Measurements from ENCODE around the gene FNIP2.
"Not testable (repeated sequence)": the region's sequence is repeated elsewhere in the genome, so short reads cannot be mapped to it uniquely, and the experiment has no call there.

Gene FNIP2

DNA sequence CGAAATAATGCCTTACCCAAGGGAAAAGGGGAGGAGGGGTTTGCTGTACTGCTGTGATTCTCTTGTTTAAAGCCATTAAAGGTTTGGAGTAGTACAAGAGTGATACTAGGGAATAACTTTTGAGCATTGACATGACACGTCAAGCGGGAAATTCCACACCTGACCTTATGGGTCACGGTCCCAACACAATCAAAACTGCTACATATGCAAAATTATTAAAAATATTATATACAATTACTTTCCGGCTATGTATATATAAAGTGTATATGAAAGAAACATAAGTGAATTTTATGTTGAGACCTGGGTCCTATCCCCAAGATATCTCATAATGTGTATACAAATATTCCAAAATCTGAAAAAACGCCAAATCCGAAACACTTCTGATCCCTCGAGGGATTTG, 21.0 kb downstream of the FNIP2 start:
- DNase-seq (ENCODE audit: low read depth in 2 of 2), result no peak

DNA sequence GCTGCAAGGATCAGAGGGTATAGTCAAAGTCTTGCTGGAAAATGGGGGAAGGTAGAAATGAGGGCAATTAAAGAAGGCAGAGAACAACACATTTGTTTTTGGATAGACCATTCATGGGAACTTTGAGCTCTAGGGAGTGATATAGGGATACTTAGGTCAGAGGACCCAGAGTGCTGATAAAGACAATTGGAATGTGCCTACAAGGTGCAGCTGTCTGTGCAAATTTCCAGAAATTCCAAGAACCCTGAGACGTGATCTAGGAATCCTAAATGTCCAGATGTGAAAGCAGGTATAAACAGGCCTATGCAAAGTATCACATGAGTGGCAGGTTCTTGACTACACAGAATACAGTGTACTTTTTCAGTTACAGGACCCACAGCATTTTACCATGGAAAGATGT, 24.2 kb downstream of the FNIP2 start:
- DNase-seq (ENCODE audit: low read depth in 2 of 2), result no peak

DNA sequence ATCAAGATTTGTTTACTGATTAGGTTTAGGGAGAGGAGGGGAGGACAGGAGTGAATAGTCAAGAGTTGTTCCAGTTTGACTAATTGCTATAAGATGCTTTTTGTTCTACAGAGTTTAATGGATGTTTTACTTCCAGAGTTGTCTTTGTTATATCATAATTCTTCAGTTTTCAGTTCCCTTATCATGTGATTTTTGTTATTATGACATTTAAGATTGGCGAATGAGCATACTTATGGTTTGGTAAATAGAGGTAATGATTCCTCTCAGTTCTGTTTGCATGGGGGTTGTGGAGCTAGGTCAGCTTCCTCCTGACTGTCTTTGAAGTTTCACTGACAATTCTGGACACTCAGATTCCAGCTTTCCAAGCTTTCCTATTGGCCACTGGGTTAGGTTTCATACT, 24.6 kb downstream of the FNIP2 start:
- DNase-seq (ENCODE audit: low read depth in 2 of 2), result not testable (repeated sequence)

DNA sequence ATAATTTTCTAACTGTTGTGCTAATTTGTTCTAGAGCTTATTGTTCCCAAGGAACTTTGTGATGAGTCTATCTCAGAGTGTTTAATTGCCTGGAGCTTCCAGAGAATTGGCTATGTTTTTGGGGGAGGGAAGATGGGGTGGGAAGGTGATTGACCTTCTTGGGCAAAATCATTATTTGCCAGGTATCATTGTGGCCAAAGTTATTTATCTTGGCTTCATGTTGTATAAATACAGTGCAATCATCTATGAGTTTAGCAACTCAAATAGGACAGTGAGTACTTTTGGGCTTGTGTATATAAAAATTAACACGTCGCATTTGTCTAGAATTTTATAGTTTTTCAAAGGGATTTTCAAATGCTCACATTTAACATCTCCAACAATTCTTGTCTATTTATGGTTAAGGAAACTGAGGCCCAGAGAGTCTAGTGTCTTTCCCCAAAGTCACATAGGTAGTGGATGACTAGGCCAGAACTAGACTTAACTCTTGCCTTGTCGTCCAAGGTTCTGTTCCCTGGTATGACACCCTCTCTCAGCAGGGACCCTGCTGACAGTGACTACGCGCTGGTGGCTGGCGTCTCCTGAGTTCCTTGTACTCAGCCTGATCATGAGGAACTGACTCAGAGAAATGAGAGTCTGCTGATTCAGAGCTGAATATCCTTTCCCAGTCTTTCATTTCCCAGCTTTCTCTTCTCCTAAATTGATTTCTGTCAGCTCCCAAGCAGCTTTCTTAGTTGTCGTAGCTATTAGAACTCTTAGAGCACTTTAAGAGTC, 27.7 kb downstream of the FNIP2 start:
- no peak for DNase-seq (ENCODE audit: low read depth in 2 of 2)

DNA sequence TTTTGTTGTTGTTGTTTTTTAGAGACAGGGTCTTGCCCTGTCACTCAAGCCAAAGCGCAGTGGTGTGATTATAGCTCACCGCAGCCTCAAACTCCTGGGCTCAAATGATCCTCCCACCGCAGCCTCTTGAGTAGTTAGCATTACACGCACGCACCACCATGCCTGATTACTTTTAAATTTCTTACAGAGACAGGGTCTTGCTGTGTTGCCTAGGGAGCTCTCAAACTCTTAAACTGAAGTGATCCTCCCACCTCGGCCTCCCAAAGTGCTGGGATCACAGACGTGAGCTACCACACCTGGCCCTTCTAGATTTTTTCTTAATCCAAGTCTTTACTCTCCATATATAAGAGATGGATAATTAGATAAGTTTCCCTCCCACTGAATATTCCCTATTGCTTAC, 29.2 kb downstream of the FNIP2 start:
- DNase-seq (ENCODE audit: low read depth in 2 of 2), result no peak

DNA sequence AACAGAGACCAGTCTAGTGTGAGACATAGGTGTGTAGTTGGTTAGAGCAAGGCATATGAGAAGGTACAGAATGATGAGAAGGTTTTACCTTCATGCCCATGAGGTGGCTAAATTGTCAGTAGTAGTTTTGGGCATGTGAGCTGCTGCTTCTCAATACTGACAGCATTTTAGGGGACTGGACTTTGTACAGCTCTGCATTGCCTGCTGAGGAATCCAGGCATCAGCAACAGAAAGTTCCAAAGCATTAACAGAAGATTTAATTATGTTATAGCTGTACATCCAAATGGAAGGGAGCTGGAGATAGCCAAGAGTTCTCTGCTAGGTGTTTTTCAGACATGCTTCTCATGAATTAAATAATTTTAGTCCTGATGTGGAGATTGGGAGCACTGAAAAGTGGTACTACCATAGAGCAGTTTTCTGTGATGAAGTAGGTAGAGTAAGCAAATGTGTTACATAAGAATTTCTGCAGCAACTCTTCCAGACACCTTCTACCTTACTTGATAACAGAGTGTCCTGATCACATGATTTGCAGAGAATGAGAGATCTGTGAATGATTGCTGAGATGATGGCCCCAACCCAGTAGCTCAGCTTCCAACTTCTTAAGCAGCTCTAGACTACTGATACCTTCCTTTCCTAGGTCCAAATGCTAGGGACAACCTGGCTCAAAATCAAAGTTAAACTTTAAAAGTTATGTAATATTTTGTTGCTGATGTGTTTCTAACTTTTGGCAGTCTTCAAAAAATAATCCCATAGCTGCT, 30.4 kb downstream of the FNIP2 start:
- no peak for DNase-seq (ENCODE audit: low read depth in 2 of 2)

DNA sequence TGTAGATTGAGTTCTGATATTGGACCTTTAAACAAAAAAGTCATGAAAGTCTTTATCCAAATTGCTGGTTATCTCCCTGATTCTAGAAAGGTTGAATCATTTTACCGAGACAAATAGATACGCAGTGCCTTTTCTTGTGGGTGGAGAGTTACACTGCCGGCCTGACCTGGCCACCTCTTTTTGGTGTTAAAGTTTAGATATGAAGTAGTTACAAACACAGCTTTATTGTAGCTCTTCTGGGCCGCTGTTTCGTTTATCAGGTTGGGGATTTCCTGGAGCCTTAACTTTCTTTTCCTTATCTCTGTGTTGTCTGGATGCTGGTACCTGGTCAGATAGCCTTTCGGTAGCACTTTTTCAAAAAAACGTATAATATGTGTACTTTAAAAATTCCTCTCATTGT, 31.0 kb downstream of the FNIP2 start:
- DNase-seq (ENCODE audit: low read depth in 2 of 2), result no peak

DNA sequence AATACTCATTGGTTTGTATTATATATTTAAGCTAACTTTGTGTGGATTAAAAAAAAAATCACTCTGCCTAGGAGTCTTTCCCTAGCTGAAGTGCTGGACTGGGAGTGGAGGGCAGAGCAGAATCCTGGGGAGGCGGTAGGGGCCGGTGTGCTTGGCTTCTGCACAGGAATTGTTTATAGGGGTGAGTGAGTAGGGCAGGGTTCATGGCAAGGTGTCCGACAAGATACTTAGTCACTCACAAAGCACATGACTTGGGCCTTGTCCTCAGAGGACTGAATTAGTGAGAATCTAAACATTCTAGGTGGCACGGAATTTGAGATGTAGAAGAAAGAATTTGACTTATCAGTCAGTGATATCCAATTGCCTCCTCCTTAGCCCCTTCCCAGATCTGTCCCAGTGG, 32.2 kb downstream of the FNIP2 start:
- no peak for DNase-seq (ENCODE audit: low read depth in 2 of 2)

DNA sequence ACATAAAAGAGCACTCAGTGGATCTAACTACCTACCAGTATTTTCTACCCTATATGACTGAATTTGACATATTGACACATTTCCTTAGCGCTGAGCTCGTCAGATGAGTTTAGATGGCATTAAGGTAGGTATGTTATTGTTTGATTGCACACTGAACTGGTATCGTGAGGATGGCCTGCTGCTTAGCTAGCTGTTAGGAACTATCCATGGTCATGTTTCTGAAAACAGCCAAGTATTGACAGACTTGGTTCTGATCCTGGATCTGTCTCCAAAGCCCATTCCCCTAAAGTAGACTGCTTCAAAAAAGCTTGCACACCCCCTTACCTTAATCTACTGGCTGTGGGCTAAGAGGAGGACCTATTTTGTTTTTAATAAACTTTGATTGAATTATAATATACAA, 32.9 kb downstream of the FNIP2 start:
- DNase-seq (ENCODE audit: low read depth in 2 of 2), result no peak

DNA sequence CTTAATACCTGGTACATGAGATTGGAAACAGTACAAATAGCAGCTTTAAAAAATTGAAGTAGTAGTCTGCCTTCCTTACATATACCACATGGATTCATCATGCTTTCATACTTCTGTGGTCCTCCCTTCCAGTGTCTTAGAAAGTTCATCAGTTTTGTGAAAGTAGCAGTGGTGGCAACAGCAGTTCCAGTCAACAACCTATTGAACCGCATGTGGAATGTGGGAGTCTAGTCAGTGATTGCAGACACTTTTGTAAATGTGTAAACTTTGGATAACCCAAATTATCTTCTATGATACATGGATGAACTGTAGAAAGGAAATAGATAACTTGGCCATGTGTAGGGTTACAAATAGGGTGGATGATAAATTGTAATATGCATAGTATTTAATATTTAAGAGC, 34.1 kb downstream of the FNIP2 start:
- no peak for DNase-seq (ENCODE audit: low read depth in 2 of 2)

DNA sequence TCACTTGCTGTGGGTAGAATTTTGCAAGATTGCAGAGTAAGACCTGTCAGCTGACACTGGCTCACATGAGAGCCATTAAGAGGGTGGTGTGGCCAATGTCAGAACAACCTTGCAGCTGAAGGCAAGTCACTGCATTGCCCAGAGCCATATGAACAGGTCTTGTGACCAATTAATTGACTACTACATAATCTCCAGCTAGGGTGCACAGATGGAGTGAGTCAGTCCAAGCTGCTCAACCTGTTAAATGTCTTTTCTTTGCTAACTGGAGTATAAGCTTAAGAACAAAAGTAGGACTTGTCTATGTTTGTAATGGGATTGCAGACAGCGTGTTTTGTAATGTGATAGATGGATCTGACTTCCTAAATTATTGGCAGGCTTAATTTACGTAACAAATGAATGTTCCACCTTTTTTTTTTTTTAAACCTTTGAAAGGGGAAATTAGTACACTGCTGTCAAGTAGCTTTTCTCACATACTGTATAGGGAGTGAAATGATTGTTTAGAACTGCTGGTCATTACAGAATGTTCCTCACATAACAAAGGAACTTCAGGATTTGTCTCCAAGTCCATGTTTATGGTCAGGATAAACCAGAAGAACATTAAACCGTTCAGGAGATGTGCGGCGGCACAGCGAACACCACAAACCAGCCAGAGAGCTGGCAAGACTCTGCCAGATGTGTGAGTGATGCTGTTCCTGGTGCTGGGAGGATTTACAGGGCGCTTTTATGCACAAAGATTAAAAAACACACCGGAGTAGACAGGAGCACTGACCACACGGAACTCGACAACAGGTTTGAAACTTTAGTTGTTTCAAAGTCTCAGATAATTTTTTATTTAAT, 37.0 kb downstream of the FNIP2 start:
- no peak for DNase-seq (ENCODE audit: low read depth in 2 of 2)

DNA sequence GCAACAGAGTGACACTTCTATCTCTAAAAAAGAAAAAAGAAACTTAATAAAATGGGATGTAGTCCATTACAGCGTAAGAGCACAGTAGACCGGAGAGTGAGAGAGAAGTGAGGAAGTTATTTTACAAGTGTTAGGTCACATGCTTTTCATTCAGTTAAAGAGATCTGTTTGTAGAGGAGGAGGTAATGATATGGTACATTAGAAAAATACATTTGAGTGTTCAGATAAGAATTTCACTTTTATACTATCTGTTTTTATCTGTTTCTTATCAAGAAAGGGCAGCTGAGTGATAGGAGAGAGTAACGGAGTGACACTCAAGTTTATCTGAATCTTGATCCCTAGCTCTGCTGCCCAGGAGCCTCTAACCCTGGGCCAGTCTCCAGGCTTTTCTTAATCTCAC, 38.9 kb downstream of the FNIP2 start:
- no peak for DNase-seq (ENCODE audit: low read depth in 2 of 2)

DNA sequence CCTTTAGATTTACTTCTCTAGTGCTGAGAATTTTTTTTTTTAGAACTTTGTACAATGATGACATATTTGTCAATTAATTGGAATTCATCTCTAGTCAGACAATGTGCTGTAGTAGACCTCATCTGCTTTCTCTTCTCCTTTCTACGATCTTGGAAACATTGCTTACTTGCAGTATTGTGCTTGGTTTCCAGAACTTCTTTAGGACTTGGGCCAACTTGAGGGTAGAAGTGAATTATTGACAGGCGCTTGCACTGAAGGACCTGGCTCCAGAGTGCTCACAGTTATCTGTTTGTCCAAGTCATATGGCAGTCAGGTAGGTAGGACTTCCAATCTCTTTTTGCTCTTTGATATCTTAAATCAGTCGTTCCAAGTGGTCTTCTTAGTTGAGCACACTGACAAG, 39.6 kb downstream of the FNIP2 start:
- no peak for DNase-seq (ENCODE audit: low read depth in 2 of 2)

DNA sequence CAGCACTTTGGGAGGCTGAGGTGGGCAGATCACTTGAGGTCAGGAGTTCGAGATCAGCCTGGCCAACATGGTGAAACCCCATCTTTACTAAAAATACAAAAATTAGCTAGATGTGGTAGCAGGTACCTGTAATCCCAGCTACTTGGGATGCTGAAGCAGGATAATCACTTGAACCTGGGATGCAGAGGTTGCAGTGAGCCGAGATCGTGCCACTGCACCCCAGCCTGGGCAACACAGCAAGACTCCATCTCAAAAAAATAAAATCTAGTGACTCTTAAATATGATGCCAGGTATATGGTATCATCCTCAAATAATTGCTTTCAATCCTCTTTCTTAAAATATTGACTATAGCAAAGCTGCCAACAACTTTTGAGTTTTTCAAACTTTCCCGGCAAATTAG, 40.4 kb downstream of the FNIP2 start:
- DNase-seq (ENCODE audit: low read depth in 2 of 2), result not testable (repeated sequence)

DNA sequence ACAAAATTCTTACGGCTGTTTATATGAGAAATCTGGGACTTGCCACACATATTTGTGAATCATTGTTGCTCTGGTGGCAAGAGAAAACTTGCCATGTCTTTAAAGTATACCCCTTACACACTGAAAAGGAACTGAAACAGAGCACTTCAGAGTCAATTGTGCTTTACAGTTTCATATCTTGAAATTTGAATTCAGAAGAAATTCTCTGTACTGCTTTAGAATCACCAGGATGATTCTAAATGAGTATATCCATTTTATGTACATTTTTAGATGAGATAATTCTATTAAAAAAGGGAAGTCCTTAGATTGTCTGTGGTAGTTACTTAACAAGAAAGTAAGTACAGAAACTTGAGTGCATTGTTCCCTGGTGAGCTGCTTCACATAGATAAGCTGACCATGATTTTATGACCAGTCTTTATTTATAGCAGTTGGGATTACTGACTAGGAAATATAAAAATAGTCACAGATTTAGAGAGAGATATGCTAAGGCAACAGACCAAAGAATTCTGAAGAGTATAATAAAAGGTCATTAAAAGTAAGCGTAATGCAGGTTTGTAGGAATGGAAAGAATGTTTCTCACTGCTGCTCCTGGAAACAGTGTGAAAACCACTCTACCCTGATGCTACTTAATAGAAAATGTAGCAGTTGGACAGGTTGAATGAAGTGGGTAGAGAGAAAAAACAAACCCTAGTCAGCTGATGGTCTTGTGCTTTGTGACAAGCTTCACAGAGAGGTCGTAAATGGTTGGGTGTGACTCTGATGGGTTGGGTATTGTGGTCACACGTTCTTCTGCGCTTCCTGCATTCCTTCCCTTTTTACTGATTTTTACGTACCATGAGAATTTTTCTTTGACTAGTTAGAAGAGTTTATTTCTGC, 41.0 kb downstream of the FNIP2 start:
- DNase-seq (ENCODE audit: low read depth in 2 of 2), result no peak

DNA sequence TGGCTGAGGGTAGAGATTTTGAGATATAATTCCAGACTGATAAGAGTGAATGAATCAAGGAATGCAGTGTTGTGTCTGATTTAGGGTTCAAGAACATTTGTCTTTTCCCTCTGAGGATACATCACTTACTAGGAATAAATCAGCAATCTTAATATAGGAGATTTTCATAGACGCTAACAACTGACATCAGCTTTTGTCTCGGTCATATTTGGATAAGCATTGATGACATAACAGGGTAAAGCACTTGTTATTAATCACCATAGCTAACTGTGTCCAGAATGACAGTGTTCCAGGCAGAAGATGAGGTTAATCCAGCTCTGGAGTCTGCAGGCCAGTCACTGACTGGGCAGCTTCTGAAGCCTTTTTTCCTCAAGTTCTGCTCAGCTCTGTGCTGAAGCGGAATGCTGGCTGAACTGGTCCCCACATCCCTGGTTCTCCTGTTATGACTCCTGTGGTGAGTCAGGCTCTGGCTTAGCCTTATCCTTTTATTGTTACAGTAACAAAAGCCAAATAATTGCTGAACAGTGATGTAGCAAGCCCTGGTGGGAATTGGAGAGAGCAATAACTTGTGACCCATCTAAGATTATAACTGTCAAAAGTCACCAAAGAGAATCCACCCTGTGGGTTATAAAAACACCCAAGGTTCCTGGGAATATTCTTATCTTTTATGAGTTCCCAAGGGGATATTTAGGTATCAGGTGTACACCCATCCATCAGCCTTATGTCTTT, 41.8 kb downstream of the FNIP2 start:
- DNase-seq (ENCODE audit: low read depth in 2 of 2), result no peak

DNA sequence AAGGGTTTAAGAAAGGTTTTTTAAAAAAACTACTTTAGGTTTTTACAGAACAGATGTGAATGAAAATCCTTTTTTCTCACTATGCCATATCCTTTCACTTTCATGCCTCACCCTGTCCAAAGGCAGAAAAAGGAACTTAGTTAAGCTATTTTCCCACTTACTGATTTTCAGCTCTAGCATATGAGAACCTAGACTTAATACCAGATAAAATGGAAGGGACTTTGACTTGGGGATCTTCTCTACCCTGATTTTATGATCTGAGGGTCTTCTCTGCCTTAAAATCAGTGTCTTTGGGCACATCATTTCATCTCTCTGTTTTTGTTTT, 42.4 kb downstream of the FNIP2 start:
- DNase-seq (ENCODE audit: low read depth in 2 of 2), result no peak

DNA sequence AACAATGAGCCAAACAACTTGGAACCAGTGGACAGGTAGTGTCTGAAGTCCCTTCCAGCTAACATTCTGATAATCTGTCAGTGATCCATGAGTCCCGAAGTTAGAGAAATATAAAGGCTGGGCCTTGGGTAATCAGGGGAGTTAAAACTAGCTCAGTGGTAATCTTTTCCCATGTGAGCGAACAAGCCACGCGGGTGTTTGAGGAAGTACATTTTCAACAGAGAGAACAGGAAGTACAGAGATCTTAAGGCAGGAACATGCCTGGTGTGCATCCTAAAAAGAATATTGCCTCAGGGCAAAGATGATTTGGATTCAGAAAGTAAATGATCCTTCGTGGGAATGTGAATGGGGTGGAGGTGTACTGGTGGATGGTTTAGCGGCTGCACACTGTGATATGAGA, 42.9 kb downstream of the FNIP2 start:
- DNase-seq (ENCODE audit: low read depth in 2 of 2), result no peak

DNA sequence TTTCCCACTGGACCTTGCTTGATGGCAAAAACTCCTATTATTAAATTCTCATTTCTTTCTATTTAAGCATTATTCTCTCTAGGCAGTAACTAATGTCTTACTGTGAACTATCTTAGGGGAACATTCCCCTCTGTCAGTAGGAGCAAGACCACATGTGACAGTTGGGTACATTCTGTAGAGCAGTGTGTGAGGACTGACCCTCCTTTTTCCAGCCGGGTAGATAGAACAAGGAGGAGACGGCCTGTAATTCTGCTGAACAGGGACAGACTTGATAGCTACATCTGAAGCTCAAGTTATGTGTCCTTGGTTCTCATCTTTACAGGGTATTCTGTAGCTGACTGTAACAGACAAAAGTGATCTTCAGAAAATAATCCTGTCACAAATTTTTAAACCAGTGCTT, 43.3 kb downstream of the FNIP2 start:
- no peak for DNase-seq (ENCODE audit: low read depth in 2 of 2)

DNA sequence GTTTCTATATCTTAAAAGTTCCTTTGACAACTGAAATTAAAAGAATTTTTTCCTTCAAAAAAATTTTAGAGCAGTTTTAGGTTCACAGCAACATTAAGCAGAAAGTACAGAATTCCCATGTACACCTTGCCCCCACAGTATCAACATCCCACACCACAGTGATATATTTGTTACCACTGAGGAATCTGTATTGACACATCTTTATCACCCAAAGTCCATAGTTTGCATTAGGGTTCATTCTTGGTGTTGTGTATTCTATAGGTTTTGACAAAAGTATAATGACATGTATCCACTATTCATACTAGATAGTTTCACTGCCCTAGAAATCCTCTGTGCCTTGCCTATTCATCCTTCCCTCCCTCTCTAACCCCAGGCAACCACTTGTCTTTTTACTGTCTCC, 43.7 kb downstream of the FNIP2 start:
- DNase-seq (ENCODE audit: low read depth in 2 of 2), result no peak

DNA sequence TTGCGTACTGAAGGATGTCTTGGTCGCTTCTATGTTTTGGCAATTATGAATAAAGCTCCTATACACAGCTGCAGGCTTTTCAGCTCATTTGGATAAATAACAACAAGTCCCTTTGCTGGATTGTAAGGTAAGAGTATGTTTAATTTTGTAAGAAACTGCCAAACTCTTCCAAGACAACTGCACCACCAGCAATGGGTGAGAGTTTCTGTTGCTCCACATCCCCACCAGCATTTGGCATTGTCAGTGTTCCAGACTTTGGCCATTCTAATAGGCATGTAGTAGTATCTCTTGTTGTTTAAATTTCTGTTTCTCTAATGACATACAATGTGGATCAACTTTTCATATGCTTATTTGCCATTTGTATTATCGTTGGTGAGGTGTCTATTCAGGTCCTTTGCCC, 44.3 kb downstream of the FNIP2 start:
- no peak for DNase-seq (ENCODE audit: low read depth in 2 of 2)

Measured in stimulated activated CD8-positive, alpha-beta memory T cell treated with anti-CD3 and anti-CD28 coated beads, Interleukin-7, amount 100 ng/mL, for 4 hours (primary cell).